ENCODE data around the gene NCEH1. TPM values are rescaled to one million over a fixed set of nuclear protein-coding genes. Genes with fewer than 3 reads are reported as not detected.

The NCEH1 gene
- total RNA-seq, 1 experiment from 2014 or later = 4.7 TPM

DNA sequence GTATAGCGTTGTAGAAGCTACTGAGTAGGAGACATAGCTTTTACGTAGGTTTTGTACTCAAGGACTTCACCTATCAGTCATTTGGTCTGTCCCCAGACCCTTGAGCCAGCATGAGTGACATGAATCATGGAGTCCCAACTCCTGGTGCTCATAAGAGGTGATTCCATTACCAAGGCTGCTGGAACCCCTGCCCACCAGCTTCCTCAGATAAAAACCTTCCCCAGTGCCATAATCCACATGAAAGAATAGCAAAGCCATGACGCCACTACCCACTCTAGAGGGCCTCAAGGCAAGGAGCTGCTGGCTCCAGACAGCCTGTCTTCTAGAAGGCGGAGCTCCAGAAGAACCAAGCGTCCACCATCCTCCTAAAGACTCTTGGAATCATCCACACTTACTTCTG, 69.6 kb downstream of the NCEH1 start:
- H3K9me2 ChIP-seq (replicated peaks; ENCODE audit: insufficient read depth, low read length) = no peaks in the 10 kb centered on the region
- H2AFZ ChIP-seq (ENCODE audit: low read length) = no peak overlapping the region
- no peaks in the 10 kb centered on the region for H3K27me3 ChIP-seq (ENCODE audit: low read length)
- no peak overlapping the region for H3K4me3 ChIP-seq (ENCODE audit: low read length)
- peak; percentile 27 for DNase-seq
- H3K9ac ChIP-seq (ENCODE audit: low read length) = no peak overlapping the region
- no peaks in the 10 kb centered on the region for H4K20me1 ChIP-seq (ENCODE audit: insufficient read depth, low read depth, low read length)
- no peaks in the 10 kb centered on the region for H3K79me2 ChIP-seq (ENCODE audit: low read length)
- no peak overlapping the region for H3K27ac ChIP-seq (ENCODE audit: low read length)
- no peaks in the 10 kb centered on the region for H3K9me3 ChIP-seq (ENCODE audit: low read length)
- H3K36me3 ChIP-seq (ENCODE audit: insufficient read depth, low read length) = no peaks in the 10 kb centered on the region
- no peak overlapping the region for H3K4me2 ChIP-seq (ENCODE audit: low read depth, low read length, poor library complexity, severe bottlenecking)
- H3K4me1 ChIP-seq (ENCODE audit: low read length) = no peaks in the 10 kb centered on the region

DNA sequence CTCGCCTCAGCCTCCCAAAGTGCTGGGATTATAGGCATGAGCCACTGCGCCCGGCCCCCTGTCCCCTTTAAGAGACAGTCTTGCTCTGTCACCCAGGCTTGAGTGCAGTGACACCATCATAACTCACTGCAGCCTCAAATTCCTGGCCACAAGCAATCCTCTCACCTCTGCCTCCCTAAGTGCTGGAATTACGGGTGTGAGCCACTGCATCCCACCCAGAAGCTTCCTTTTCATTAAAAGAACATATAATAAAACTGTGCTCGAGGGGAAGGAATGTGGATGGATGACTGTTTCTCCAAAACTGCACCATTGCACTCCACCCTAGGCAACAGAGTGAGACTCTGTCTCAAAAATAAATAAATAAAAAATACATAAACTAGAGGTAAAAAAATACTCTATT, 70.1 kb downstream of the NCEH1 start:
- no peaks in the 10 kb centered on the region for H3K79me2 ChIP-seq (ENCODE audit: low read length)
- H3K36me3 ChIP-seq (ENCODE audit: insufficient read depth, low read length) = no peaks in the 10 kb centered on the region
- no peaks in the 10 kb centered on the region for H3K9me3 ChIP-seq (ENCODE audit: low read length)
- H3K4me2 ChIP-seq (ENCODE audit: low read depth, low read length, poor library complexity, severe bottlenecking) = no peak overlapping the region
- no peak overlapping the region for H3K27ac ChIP-seq (ENCODE audit: low read length)
- H4K20me1 ChIP-seq (ENCODE audit: insufficient read depth, low read depth, low read length) = no peaks in the 10 kb centered on the region
- no peak overlapping the region for H2AFZ ChIP-seq (ENCODE audit: low read length)
- H3K27me3 ChIP-seq (ENCODE audit: low read length) = no peaks in the 10 kb centered on the region
- H3K4me1 ChIP-seq (ENCODE audit: low read length) = no peaks in the 10 kb centered on the region
- H3K9ac ChIP-seq (ENCODE audit: low read length) = no peak overlapping the region
- H3K9me2 ChIP-seq (replicated peaks; ENCODE audit: insufficient read depth, low read length) = no peaks in the 10 kb centered on the region
- H3K4me3 ChIP-seq (ENCODE audit: low read length) = no peak overlapping the region
- DNase-seq = no peak

DNA sequence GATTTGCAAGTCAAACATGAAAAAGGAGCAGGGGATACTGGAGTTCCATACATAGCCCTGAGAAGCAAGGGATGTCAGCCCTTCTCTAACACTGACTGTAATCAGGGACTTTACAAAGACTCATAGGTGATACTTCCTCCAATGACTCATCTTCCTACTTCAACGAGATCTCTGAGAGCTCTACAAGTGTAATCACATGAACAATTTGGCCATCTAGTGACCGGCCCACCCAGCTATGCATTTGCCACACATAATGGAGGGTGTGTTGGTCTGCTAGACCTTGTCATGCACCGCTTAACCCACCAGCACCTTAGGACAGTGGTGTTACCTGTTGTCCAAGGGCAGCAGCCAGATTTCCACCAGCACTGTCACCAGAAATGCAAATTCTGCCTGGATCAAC, 75.3 kb downstream of the NCEH1 start:
- no peak overlapping the region for H3K9ac ChIP-seq (ENCODE audit: low read length)
- no peaks in the 10 kb centered on the region for H3K4me1 ChIP-seq (ENCODE audit: low read length)
- H3K9me3 ChIP-seq (ENCODE audit: low read length) = no peaks in the 10 kb centered on the region
- no peak overlapping the region for H3K27ac ChIP-seq (ENCODE audit: low read length)
- H2AFZ ChIP-seq (ENCODE audit: low read length) = no peak overlapping the region
- H4K20me1 ChIP-seq (ENCODE audit: insufficient read depth, low read depth, low read length) = no peaks in the 10 kb centered on the region
- H3K36me3 ChIP-seq (ENCODE audit: insufficient read depth, low read length) = no peaks in the 10 kb centered on the region
- H3K27me3 ChIP-seq (ENCODE audit: low read length) = no peaks in the 10 kb centered on the region
- H3K79me2 ChIP-seq (ENCODE audit: low read length) = no peaks in the 10 kb centered on the region
- DNase-seq = no peak
- H3K4me2 ChIP-seq (ENCODE audit: low read depth, low read length, poor library complexity, severe bottlenecking) = no peak overlapping the region
- no peak overlapping the region for H3K4me3 ChIP-seq (ENCODE audit: low read length)
- H3K9me2 ChIP-seq (replicated peaks; ENCODE audit: insufficient read depth, low read length) = no peaks in the 10 kb centered on the region

DNA sequence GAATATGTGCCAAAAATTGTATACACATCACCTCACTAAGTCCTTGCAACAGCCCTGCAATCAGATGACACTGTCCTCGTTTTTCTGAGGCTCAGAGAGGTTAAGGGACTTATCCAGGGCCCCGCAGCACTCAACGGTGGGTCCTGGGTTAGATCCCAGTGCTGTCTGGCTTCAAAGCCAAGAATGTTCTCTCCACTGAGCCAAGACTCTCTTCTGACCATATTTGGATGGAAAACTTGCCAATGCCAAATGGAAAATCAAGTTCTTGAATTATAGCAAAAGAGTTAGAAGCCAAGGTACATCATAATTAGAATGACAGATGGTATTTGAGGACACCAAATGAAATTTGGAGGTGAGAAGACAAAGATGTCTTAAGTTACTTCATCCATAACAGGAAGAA, 75.9 kb downstream of the NCEH1 start:
- Histone ChIP-seq H3K27ac (ENCODE audit: low read length) (no peak overlapping the region), H3K4me1 (ENCODE audit: low read length) (no peaks in the 10 kb centered on the region), H3K27me3 (ENCODE audit: low read length) (no peaks in the 10 kb centered on the region), H2AFZ (ENCODE audit: low read length) (no peak overlapping the region), H3K9me3 (ENCODE audit: low read length) (no peaks in the 10 kb centered on the region), H3K36me3 (ENCODE audit: insufficient read depth, low read length) (no peaks in the 10 kb centered on the region), H3K79me2 (ENCODE audit: low read length) (no peaks in the 10 kb centered on the region), H3K9me2 (replicated peaks; ENCODE audit: insufficient read depth, low read length) (no peaks in the 10 kb centered on the region), H3K4me3 (ENCODE audit: low read length) (no peak overlapping the region), H3K4me2 (ENCODE audit: low read depth, low read length, poor library complexity, severe bottlenecking) (no peak overlapping the region), H3K9ac (ENCODE audit: low read length) (no peak overlapping the region), H4K20me1 (ENCODE audit: insufficient read depth, low read depth, low read length) (no peaks in the 10 kb centered on the region)
- DNase-seq = no peak

DNA sequence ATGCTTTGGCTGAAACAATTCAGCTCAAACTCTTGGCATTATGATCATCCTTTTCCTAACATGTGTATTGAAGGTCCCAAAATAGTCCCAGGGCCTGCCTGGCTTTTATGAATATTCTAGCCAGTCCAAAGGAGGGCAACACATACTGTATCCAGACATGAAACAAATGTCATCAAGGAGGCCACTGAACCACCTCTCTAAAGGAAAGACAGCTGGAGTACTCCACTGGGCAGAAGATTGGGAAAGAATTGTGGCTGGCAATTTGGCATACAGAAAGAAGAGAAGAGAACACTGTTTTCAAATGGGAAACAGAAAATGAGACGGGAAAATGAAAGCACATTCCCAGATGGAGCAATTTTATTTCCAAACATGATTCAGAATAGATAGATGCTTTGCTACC, 80.6 kb downstream of the NCEH1 start:
- no peaks in the 10 kb centered on the region for H3K79me2 ChIP-seq (ENCODE audit: low read length)
- no peaks in the 10 kb centered on the region for H3K9me2 ChIP-seq (replicated peaks; ENCODE audit: insufficient read depth, low read length)
- H3K27me3 ChIP-seq (ENCODE audit: low read length) = no peaks in the 10 kb centered on the region
- H3K27ac ChIP-seq (ENCODE audit: low read length) = no peak overlapping the region
- no peaks in the 10 kb centered on the region for H3K36me3 ChIP-seq (ENCODE audit: insufficient read depth, low read length)
- H3K9ac ChIP-seq (ENCODE audit: low read length) = no peak overlapping the region
- H3K4me1 ChIP-seq (ENCODE audit: low read length) = no peaks in the 10 kb centered on the region
- no peak overlapping the region for H3K4me2 ChIP-seq (ENCODE audit: low read depth, low read length, poor library complexity, severe bottlenecking)
- no peak for DNase-seq
- no peak overlapping the region for H2AFZ ChIP-seq (ENCODE audit: low read length)
- no peak overlapping the region for H3K4me3 ChIP-seq (ENCODE audit: low read length)
- H4K20me1 ChIP-seq (ENCODE audit: insufficient read depth, low read depth, low read length) = no peaks in the 10 kb centered on the region
- no peaks in the 10 kb centered on the region for H3K9me3 ChIP-seq (ENCODE audit: low read length)

DNA sequence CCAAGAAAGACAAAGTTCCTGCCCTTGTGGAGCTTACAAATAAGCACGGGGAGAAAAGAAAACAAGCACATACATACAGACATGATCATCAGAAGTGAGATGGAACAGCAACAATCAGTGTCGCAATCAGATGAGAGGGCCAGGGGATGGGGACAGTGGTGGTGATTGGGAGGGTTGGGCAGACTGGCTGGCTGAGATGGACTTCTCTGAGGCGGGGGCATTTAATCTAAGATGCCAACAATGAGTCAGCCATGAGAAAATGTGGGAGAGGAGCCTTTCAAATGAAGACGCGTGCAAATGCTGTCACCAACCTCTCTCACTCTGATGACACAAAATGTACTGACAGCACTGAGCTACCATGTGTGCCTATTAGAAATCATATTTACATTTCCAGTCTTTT, 81.4 kb downstream of the NCEH1 start:
- no peak overlapping the region for H3K4me2 ChIP-seq (ENCODE audit: low read depth, low read length, poor library complexity, severe bottlenecking)

DNA sequence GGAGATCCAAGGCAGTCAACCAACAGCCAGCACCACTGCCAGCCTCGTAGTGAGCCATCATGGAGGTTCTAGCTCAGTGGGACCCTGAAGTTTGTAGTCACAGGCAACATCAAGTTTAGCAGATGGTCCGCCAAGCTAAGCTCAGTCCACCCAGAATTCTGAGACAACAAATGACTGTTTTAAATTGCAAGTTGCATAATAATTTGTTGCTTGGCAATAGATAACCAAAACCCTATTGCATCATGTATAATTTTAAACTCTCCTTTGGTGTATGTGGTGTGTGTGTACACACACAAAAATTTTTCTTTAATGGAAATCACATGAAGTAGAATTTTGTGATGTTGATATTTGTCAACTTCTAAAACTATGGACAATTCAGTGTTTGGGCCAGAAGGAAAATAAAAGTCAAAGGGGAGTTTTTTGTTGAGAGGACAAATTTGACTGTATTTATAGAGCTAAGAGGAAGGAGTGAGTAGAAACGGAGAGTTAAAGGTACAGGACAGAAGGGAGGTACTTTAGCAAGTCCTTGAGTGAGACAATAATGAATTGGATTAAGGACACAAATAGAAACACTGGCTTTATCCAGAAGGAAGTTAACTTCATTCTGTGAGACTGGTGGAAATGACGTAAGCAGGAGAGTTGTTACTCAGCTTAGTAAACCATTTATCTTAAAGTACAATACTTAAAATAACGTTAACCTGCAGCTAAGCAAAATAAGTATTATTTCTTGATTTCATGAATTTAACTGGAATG, 83.6 kb downstream of the NCEH1 start:
- no peak overlapping the region for H3K27ac ChIP-seq (ENCODE audit: low read length)
- H3K4me3 ChIP-seq (ENCODE audit: low read length) = no peak overlapping the region
- no peaks in the 10 kb centered on the region for H3K27me3 ChIP-seq (ENCODE audit: low read length)
- DNase-seq = no peak
- H4K20me1 ChIP-seq (ENCODE audit: insufficient read depth, low read depth, low read length) = no peaks in the 10 kb centered on the region
- H3K9ac ChIP-seq (ENCODE audit: low read length) = no peak overlapping the region
- H3K4me2 ChIP-seq (ENCODE audit: low read depth, low read length, poor library complexity, severe bottlenecking) = no peak overlapping the region
- no peaks in the 10 kb centered on the region for H3K9me3 ChIP-seq (ENCODE audit: low read length)
- H3K9me2 ChIP-seq (replicated peaks; ENCODE audit: insufficient read depth, low read length) = no peaks in the 10 kb centered on the region
- H3K79me2 ChIP-seq (ENCODE audit: low read length) = no peaks in the 10 kb centered on the region
- H3K4me1 ChIP-seq (ENCODE audit: low read length) = no peaks in the 10 kb centered on the region
- H3K36me3 ChIP-seq (ENCODE audit: insufficient read depth, low read length) = no peaks in the 10 kb centered on the region
- H2AFZ ChIP-seq (ENCODE audit: low read length) = no peak overlapping the region

More for the DNA sequence above, 81.4 kb downstream of the NCEH1 start:
- H3K27ac ChIP-seq (ENCODE audit: low read length) = no peak overlapping the region
- H3K4me1 ChIP-seq (ENCODE audit: low read length) = no peaks in the 10 kb centered on the region
- no peaks in the 10 kb centered on the region for H3K36me3 ChIP-seq (ENCODE audit: insufficient read depth, low read length)
- DNase-seq = no peak
- no peak overlapping the region for H2AFZ ChIP-seq (ENCODE audit: low read length)
- H4K20me1 ChIP-seq (ENCODE audit: insufficient read depth, low read depth, low read length) = no peaks in the 10 kb centered on the region
- no peak overlapping the region for H3K9ac ChIP-seq (ENCODE audit: low read length)
- no peaks in the 10 kb centered on the region for H3K9me2 ChIP-seq (replicated peaks; ENCODE audit: insufficient read depth, low read length)
- H3K4me3 ChIP-seq (ENCODE audit: low read length) = no peak overlapping the region
- no peaks in the 10 kb centered on the region for H3K79me2 ChIP-seq (ENCODE audit: low read length)
- no peaks in the 10 kb centered on the region for H3K27me3 ChIP-seq (ENCODE audit: low read length)
- H3K9me3 ChIP-seq (ENCODE audit: low read length) = no peaks in the 10 kb centered on the region

DNA sequence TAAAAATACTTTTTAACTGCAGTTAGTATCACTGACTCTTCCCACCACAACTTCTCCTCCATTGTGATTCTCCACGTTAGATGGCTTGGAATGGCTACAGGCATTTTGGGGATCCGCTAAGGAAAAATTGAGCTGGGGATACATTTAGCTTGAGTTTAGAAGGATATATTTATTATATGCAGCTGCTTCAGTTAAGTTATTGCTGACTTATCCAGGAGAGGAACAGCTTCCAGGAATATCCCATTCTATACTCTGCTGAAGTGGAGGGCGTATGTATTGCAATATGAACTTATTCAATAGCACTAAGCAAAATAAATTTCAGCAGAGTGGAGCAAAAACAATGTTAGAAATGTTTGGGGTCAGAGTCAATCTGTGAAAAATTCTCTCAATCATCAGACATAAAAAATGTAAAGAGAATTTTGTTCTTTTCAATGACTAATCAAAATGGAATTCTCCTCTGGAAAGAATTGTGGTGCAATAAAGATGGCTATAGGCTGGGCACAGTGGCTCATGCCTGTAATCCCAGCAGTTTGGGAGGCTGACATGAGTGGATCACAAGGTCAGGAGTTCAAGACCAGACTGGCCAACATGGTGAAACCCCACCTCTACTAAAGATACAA, 84.7 kb downstream of the NCEH1 start:
- H4K20me1 ChIP-seq (ENCODE audit: insufficient read depth, low read depth, low read length) = no peaks in the 10 kb centered on the region
- no peak overlapping the region for H3K9ac ChIP-seq (ENCODE audit: low read length)
- no peak for DNase-seq
- no peak overlapping the region for H3K4me2 ChIP-seq (ENCODE audit: low read depth, low read length, poor library complexity, severe bottlenecking)
- no peak overlapping the region for H3K27ac ChIP-seq (ENCODE audit: low read length)
- H3K9me3 ChIP-seq (ENCODE audit: low read length) = no peaks in the 10 kb centered on the region
- H3K4me1 ChIP-seq (ENCODE audit: low read length) = no peaks in the 10 kb centered on the region
- H3K36me3 ChIP-seq (ENCODE audit: insufficient read depth, low read length) = no peaks in the 10 kb centered on the region
- H3K27me3 ChIP-seq (ENCODE audit: low read length) = no peaks in the 10 kb centered on the region
- H3K9me2 ChIP-seq (replicated peaks; ENCODE audit: insufficient read depth, low read length) = no peaks in the 10 kb centered on the region
- H2AFZ ChIP-seq (ENCODE audit: low read length) = no peak overlapping the region
- no peaks in the 10 kb centered on the region for H3K79me2 ChIP-seq (ENCODE audit: low read length)
- H3K4me3 ChIP-seq (ENCODE audit: low read length) = no peak overlapping the region

All from Karpas-422 (cell line).